OCI-LY7 (cell line): ENCODE measurements around the gene LRRC52. TPM values are rescaled to one million over a fixed set of nuclear protein-coding genes. Genes with fewer than 3 reads are reported as not detected.

Experiments
- BruUV-seq: library from RNA; stranded (reverse); fragments of 400-500 nt; replicated peaks from 2 replicates; lab custom pipeline; 2021; lab: Mats Ljungman, UMichigan
- CTCF ChIA-PET: fragments of 300-600 bp; sonication (Branson Sonifier 250); formaldehyde crosslinking; loops from one replicate; lab custom pipeline; 2022; ENCODE audit warnings: antibody characterized with exemption; ENCODE audit not compliant: unreplicated experiment; lab: Charles Lee
- POLR2A ChIA-PET: fragments of 300-600 bp; sonication (Branson Sonifier 250); formaldehyde crosslinking; loops from one replicate; lab custom pipeline; 2022; ENCODE audit warnings: antibody characterized with exemption; lab: Charles Lee
- DNase-seq: peaks from one replicate; pipeline ENCODE4 v3.0.0-alpha.2; 2015; ENCODE audit warnings: low spot score
- H2AFZ ChIP-seq: fragments of 200-600 bp; sonication (generic), shearing (Covaris generic); 2 replicates; pipeline ENCODE4 v1.6.1; 2014; ENCODE audit warnings: mild to moderate bottlenecking, antibody characterized with exemption, low read length, moderate library complexity
- H3K27ac ChIP-seq: fragments of 200-600 bp; sonication (generic); 2 replicates; pipeline ENCODE4 v1.5.1; 2014; ENCODE audit warnings: mixed run types, low read depth, mild to moderate bottlenecking, moderate library complexity, low read length, inconsistent platforms; ENCODE audit not compliant: poor library complexity, severe bottlenecking
- H3K36me3 ChIP-seq: fragments of 200-600 bp; sonication (generic); 2 replicates; pipeline ENCODE4 v1.6.1; 2014; ENCODE audit warnings: mild to moderate bottlenecking, antibody characterized with exemption, low read length, moderate library complexity, mixed read lengths; ENCODE audit not compliant: insufficient read depth
- H3K4me1 ChIP-seq: fragments of 200-600 bp; sonication (generic); 2 replicates; pipeline ENCODE4 v1.5.1; 2014; ENCODE audit warnings: mild to moderate bottlenecking, low read length; ENCODE audit not compliant: insufficient read depth, poor library complexity, severe bottlenecking
- H3K4me2 ChIP-seq: fragments of 200-600 bp; sonication (generic); 2 replicates; pipeline ENCODE4 v1.6.1; 2014; ENCODE audit warnings: mild to moderate bottlenecking, low read length
- H3K4me3 ChIP-seq: fragments of 200-600 bp; sonication (generic); 2 replicates; pipeline ENCODE4 v1.5.1; 2014; ENCODE audit warnings: mild to moderate bottlenecking, low read depth, low read length; ENCODE audit not compliant: poor library complexity, severe bottlenecking
- H3K79me2 ChIP-seq: fragments of 200-600 bp; sonication (generic); 2 replicates; pipeline ENCODE4 v1.6.1; 2016; ENCODE audit warnings: low read depth, mild to moderate bottlenecking, low read length, moderate library complexity, mixed read lengths; ENCODE audit not compliant: insufficient read depth
- H3K9me2 ChIP-seq: fragments of 200-600 bp; sonication (generic); 2 replicates; pipeline ENCODE4 v1.6.1; 2016; ENCODE audit warnings: mild to moderate bottlenecking, low read length, mixed read lengths; ENCODE audit not compliant: insufficient read depth
- H3K9me3 ChIP-seq: fragments of 200-600 bp; sonication (generic); 2 replicates; pipeline ENCODE4 v1.6.1; 2014; ENCODE audit warnings: mild to moderate bottlenecking, mixed run types, low read length, mixed read lengths
- H4K20me1 ChIP-seq: fragments of 200-600 bp; sonication (generic); 2 replicates; pipeline ENCODE4 v1.6.1; 2014; ENCODE audit warnings: mild to moderate bottlenecking, antibody characterized with exemption, low read length, moderate library complexity, mixed read lengths; ENCODE audit not compliant: insufficient read depth
- CTCF ChIP-seq: fragments of 200-600 bp; sonication (generic); conservative IDR thresholded peaks from 2 replicates; pipeline ENCODE4 v1.5.1; 2014; ENCODE audit warnings: mild to moderate bottlenecking, antibody characterized with exemption, low read length, moderate library complexity, mixed read lengths
- EZH2phosphoT487 ChIP-seq: fragments of 200-600 bp; sonication (generic); IDR thresholded peaks from 2 replicates; pipeline ENCODE4 v1.6.1; 2018; ENCODE audit warnings: low read depth, borderline replicate concordance, mild to moderate bottlenecking, mixed run types, antibody characterized with exemption, low read length, moderate library complexity, mixed read lengths
- intact Hi-C: fragments of 100-400 bp; cut with micrococcal nuclease; formaldehyde crosslinking; loops from one replicate; pipeline ENCODE4 v1.10.0; 2022; ENCODE audit not compliant: unreplicated experiment
- total RNA-seq, 2 experiments: library from RNA; depleted of rRNA in 1 of 2; stranded (reverse); fragments of >200 nt in 1 of 2; shearing (Covaris generic) in 1 of 2; gene quantifications; 2 replicates each; pipeline ENCODE4 v1.2.3, GENCODE V29; 2014 to 2022

Gene LRRC52
- total RNA-seq, 2 experiments from 2014 or later: not detected

GRCh38 chr1:165539306-165539705, 4.5 kb upstream of the LRRC52 start:
- Histone ChIP-seq H2AFZ (no peak overlapping the region), H4K20me1 (no peaks in the 10 kb centered on the region), H3K4me2 (no peak overlapping the region), H3K27ac (no peak overlapping the region), H3K4me1 (no peaks in the 10 kb centered on the region), H3K36me3 (no peaks in the 10 kb centered on the region), H3K4me3 (no peak overlapping the region), H3K9me3 (no peaks in the 10 kb centered on the region), H3K79me2 (no peaks in the 10 kb centered on the region), H3K9me2 (no peaks in the 10 kb centered on the region)
- intact Hi-C loops: no loop called here
- no TSS peak for BruUV-seq
- no peak for TF ChIP-seq EZH2phosphoT487
- no peak for TF ChIP-seq CTCF
- POLR2A ChIA-PET: no interaction called here
- CTCF ChIA-PET: no interaction called here
- DNase-seq: no peak

GRCh38 chr1:165539908-165540307, 3.9 kb upstream of the LRRC52 start:
- H3K4me1 ChIP-seq: no peaks in the 10 kb centered on the region
- DNase-seq: no peak
- no peaks in the 10 kb centered on the region for H3K9me3 ChIP-seq
- H4K20me1 ChIP-seq: no peaks in the 10 kb centered on the region
- POLR2A ChIA-PET: no interaction called here
- no peaks in the 10 kb centered on the region for H3K36me3 ChIP-seq
- H3K27ac ChIP-seq: no peak overlapping the region
- no peak overlapping the region for H3K4me3 ChIP-seq
- CTCF ChIA-PET: no interaction called here
- H2AFZ ChIP-seq: no peak overlapping the region
- H3K79me2 ChIP-seq: no peaks in the 10 kb centered on the region
- H3K4me2 ChIP-seq: no peak overlapping the region
- BruUV-seq: no TSS peak
- no peaks in the 10 kb centered on the region for H3K9me2 ChIP-seq
- intact Hi-C loops: no loop called here
- no peak for TF ChIP-seq EZH2phosphoT487
- no peak for TF ChIP-seq CTCF

GRCh38 chr1:165542015-165542631, 1.7 kb upstream of the LRRC52 start:
- no peaks in the 10 kb centered on the region for H4K20me1 ChIP-seq
- H3K9me3 ChIP-seq: no peaks in the 10 kb centered on the region
- BruUV-seq: no TSS peak
- ChIA-PET CTCF (no interaction called here), POLR2A (no interaction called here)
- H3K27ac ChIP-seq: no peak overlapping the region
- H3K4me2 ChIP-seq: no peak overlapping the region
- no peaks in the 10 kb centered on the region for H3K36me3 ChIP-seq
- H3K4me1 ChIP-seq: no peaks in the 10 kb centered on the region
- no peak for DNase-seq
- H2AFZ ChIP-seq: no peak overlapping the region
- H3K4me3 ChIP-seq: no peak overlapping the region
- H3K9me2 ChIP-seq: no peaks in the 10 kb centered on the region
- no peaks in the 10 kb centered on the region for H3K79me2 ChIP-seq
- intact Hi-C loops: no loop called here
- no peak for TF ChIP-seq EZH2phosphoT487
- no peak for TF ChIP-seq CTCF
